ENCODE measurements around the gene THSD7A. TPM values are rescaled to one million over a fixed set of nuclear protein-coding genes. Genes with fewer than 3 reads are reported as not detected.

The THSD7A gene
- total and polyA plus RNA-seq, 2 of the 8 experiments (the other 6 are each of a cell fraction or from before 2014, with no cell fraction given): 0.44 to 1.2 TPM

DNA sequence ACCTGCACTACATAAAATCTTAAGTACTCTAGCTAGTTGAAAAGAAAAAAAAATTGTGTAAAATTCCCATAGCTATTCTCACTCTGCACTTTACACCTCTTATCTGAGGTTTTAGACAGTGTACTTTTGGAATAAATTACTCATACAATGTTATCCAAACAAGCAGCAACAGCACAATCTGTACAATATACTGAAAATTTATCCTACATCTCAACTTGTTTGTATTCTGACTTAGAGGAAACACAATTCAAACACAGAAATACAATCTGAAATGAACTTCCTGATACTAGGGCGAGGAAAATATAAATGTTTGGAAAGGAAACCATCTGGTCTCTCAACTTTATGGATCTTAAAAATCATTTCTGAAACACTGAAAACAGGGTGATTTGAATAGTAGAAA is 381.7 kb downstream of the THSD7A start:
- H3K4me2 ChIP-seq (ENCODE audit: insufficient read depth in 1 of 2, low read depth in 2 of 2, low read length in 2 of 2): no peak overlapping the region
- no peak overlapping the region for H3K4ac ChIP-seq (replicated peaks; ENCODE audit: insufficient read length, low read depth, low read length)
- no peak overlapping the region for H2BK20ac ChIP-seq (ENCODE audit: low read length)
- H3K4me3 ChIP-seq (ENCODE audit: extremely low read depth in 1 of 4, insufficient read depth in 2 of 4, low read depth in 3 of 4, low read length in 4 of 4): no peak overlapping the region
- no peaks in the 10 kb centered on the region for H3K27me3 ChIP-seq (replicated peaks in 1 of 4; ENCODE audit: control insufficient read depth in 3 of 4, extremely low read depth in 1 of 4, insufficient read depth in 3 of 4, low read length in 3 of 4)
- no peak overlapping the region for H2BK15ac ChIP-seq (ENCODE audit: low read length)
- no peak overlapping the region for H2AK5ac ChIP-seq (ENCODE audit: low read depth, low read length)
- no peak overlapping the region for H3K23ac ChIP-seq (ENCODE audit: insufficient read length)
- H4K5ac ChIP-seq (ENCODE audit: insufficient read length, low read depth, low read length): no peak overlapping the region
- no peaks in the 10 kb centered on the region for H3K23me2 ChIP-seq (ENCODE audit: low read depth, low read length)
- H3K79me2 ChIP-seq (ENCODE audit: control insufficient read depth in 1 of 2, insufficient read depth in 2 of 2, low read length in 2 of 2): no peaks in the 10 kb centered on the region
- no peak overlapping the region for H3K18ac ChIP-seq (ENCODE audit: extremely low read depth, low read length)
- no peak overlapping the region for H2BK5ac ChIP-seq (ENCODE audit: low read depth, low read length)
- FAIRE-seq (no peak), DNase-seq (ENCODE audit: low read depth in 1 of 2, low spot score in 2 of 2) (no peak)
- 84% methylated on average over 1 of the region's 1 CpG; no CpG with 5 or more reads in 1 of the 2 experiments for WGBS, 2 experiments (ENCODE audit: extremely low coverage in 1 of 2, insufficient coverage in 1 of 2, insufficient read length in 1 of 2, insufficient replicate concordance in 2 of 2, low coverage in 1 of 2, low lambda C conversion rate in 2 of 2, missing lambda C conversion rate in 1 of 2)
- no peaks in the 10 kb centered on the region for H3K79me1 ChIP-seq (ENCODE audit: low read depth, low read length)
- no peak overlapping the region for H3K56ac ChIP-seq (replicated peaks; ENCODE audit: insufficient read length, low read depth, low read length)
- no peaks in the 10 kb centered on the region for H3K36me3 ChIP-seq (ENCODE audit: control insufficient read depth in 2 of 4, insufficient read depth in 4 of 4, low read length in 3 of 4)
- CTCF ChIA-PET (ENCODE audit: partially characterized antibody): interaction anchor here (0.6 to 1.1 kb wide), 2 partner anchors 25 to 53 kb away, joined by 3 read pairs; no protein-coding TSS in a partner anchor
- H4K91ac ChIP-seq (replicated peaks; ENCODE audit: insufficient read length, low read length): no peak overlapping the region
- H2AFZ ChIP-seq (ENCODE audit: low read length): no peak overlapping the region
- H3K14ac ChIP-seq (ENCODE audit: insufficient read length): no peak overlapping the region
- POLR2A ChIA-PET (ENCODE audit: partially characterized antibody): no interaction called here
- no peak overlapping the region for H2BK120ac ChIP-seq (replicated peaks; ENCODE audit: low read depth, low read length)
- H3K4me1 ChIP-seq (replicated peaks in 1 of 4; ENCODE audit: control insufficient read depth in 3 of 4, insufficient read depth in 4 of 4, low read length in 3 of 4): no peaks in the 10 kb centered on the region
- no peak overlapping the region for H3K27ac ChIP-seq (ENCODE audit: low read depth, low read length)
- H3K9me3 ChIP-seq (ENCODE audit: insufficient read depth in 2 of 2, low read depth in 1 of 2, low read length in 1 of 2): no peaks in the 10 kb centered on the region
- H4K8ac ChIP-seq (ENCODE audit: extremely low read depth, insufficient read depth, low read length): no peak overlapping the region
- no peak overlapping the region for H2BK12ac ChIP-seq (ENCODE audit: low read depth, low read length)
- no peaks in the 10 kb centered on the region for H4K20me1 ChIP-seq (replicated peaks in 1 of 2; ENCODE audit: control insufficient read depth in 1 of 2, insufficient read depth in 2 of 2, low read length in 2 of 2)
- H3K9ac ChIP-seq (replicated peaks in 1 of 4; ENCODE audit: extremely low read depth in 1 of 4, low read depth in 3 of 4, low read length in 3 of 4): no peak overlapping the region
- TF ChIP-seq PHF8 (conservative IDR thresholded peaks at IDR 0.05; ENCODE audit: low read depth, low read length) (no peak), GTF2F1 (IDR thresholded peaks at IDR 0.05; ENCODE audit: borderline replicate concordance, low read depth, low read length) (no peak), KDM1A (IDR thresholded peaks at IDR 0.05; ENCODE audit: borderline replicate concordance, low read length) (no peak), NANOG (IDR thresholded peaks at IDR 0.05; ENCODE audit: insufficient read depth, low read depth, low read length, poor library complexity, severe bottlenecking) (no peak), RAD21 (IDR thresholded peaks at IDR 0.05 in 1 of 2, conservative IDR thresholded peaks at IDR 0.05 in 1 of 2; ENCODE audit: low read depth in 2 of 2, low read length in 2 of 2) (no peak), EP300 (IDR thresholded peaks at IDR 0.05; ENCODE audit: borderline replicate concordance in 1 of 2, low read depth in 2 of 2, low read length in 2 of 2) (no peak), RFX5 (IDR thresholded peaks at IDR 0.05; ENCODE audit: borderline replicate concordance, low read depth, low read length) (no peak), CHD2 (IDR thresholded peaks at IDR 0.05; ENCODE audit: low read length) (no peak), MAFK (IDR thresholded peaks at IDR 0.05; ENCODE audit: low read depth, low read length) (no peak), CHD1 (IDR thresholded peaks at IDR 0.05; ENCODE audit: low read depth, low read length) (no peak), SP4 (IDR thresholded peaks at IDR 0.05; ENCODE audit: low read length) (no peak), JUND (IDR thresholded peaks at IDR 0.05; ENCODE audit: low read length) (no peak), SIRT6 (IDR thresholded peaks at IDR 0.05; ENCODE audit: low read length) (no peak), ATF3 (IDR thresholded peaks at IDR 0.05; ENCODE audit: insufficient read depth, low read depth, low read length) (no peak)

Measured in H1 (cell line).